ENCODE data around the gene DNAJC10.

DNAJC10 gene

GRCh38 chr2:182827182-182827879 is 111.3 kb downstream of the DNAJC10 start:
- Histone ChIP-seq H2AK5ac (ENCODE audit: low read length) (no peak overlapping the region), H2BK120ac (ENCODE audit: low read depth, low read length) (no peak overlapping the region), H3K79me1 (ENCODE audit: low read length) (no peaks in the 10 kb centered on the region), H3K9ac (ENCODE audit: low read length) (no peak overlapping the region), H3K4me2 (ENCODE audit: low read length) (no peak overlapping the region), H4K5ac (ENCODE audit: low read length) (no peak overlapping the region), H4K8ac (ENCODE audit: low read depth, low read length) (no peak overlapping the region), H3K79me2 (ENCODE audit: control insufficient read depth, insufficient read depth, low read length) (no peaks in the 10 kb centered on the region), H3K4me3 (ENCODE audit: low read length) (no peak overlapping the region), H3K27ac (ENCODE audit: low read depth, low read length) (no peak overlapping the region), H3K4me1 (ENCODE audit: control insufficient read depth, low read depth, low read length) (peaks cover 2% of the 10 kb centered on the region), H2BK5ac (ENCODE audit: low read length) (no peak overlapping the region), H3K56ac (ENCODE audit: low read length) (no peak overlapping the region), H3K23ac (ENCODE audit: low read length) (no peak overlapping the region), H3K27me3 (ENCODE audit: insufficient read depth, low read length, poor library complexity) (no peaks in the 10 kb centered on the region), H2BK15ac (replicated peaks; ENCODE audit: low read depth) (no peak overlapping the region), H3K18ac (ENCODE audit: low read length) (no peak overlapping the region), H3K36me3 (ENCODE audit: control insufficient read depth, insufficient read depth, low read length) (no peaks in the 10 kb centered on the region), H3K4ac (ENCODE audit: low read depth, low read length) (no peak overlapping the region)
- DNase-seq: no peak
- no CpG with 5 or more reads among the region's 2 CpGs for WGBS (ENCODE audit: extremely low coverage, insufficient coverage, low lambda C conversion rate)

- Histone ChIP-seq H3K23ac (ENCODE audit: low read length) (no peak overlapping the region), H3K18ac (ENCODE audit: low read length) (no peak overlapping the region), H3K4ac (ENCODE audit: low read depth, low read length) (no peak overlapping the region), H3K9ac (ENCODE audit: low read length) (no peak overlapping the region), H3K79me1 (ENCODE audit: low read length) (no peaks in the 10 kb centered on the region), H4K5ac (ENCODE audit: low read length) (no peak overlapping the region), H3K27me3 (ENCODE audit: insufficient read depth, low read length, poor library complexity) (no peaks in the 10 kb centered on the region), H3K4me2 (ENCODE audit: low read length) (no peak overlapping the region), H2BK120ac (ENCODE audit: low read depth, low read length) (no peak overlapping the region), H3K27ac (ENCODE audit: low read depth, low read length) (no peak overlapping the region), H2BK15ac (replicated peaks; ENCODE audit: low read depth) (no peak overlapping the region), H2BK5ac (ENCODE audit: low read length) (no peak overlapping the region), H3K4me3 (ENCODE audit: low read length) (no peak overlapping the region), H2AK5ac (ENCODE audit: low read length) (no peak overlapping the region), H3K79me2 (ENCODE audit: control insufficient read depth, insufficient read depth, low read length) (no peaks in the 10 kb centered on the region), H3K4me1 (ENCODE audit: control insufficient read depth, low read depth, low read length) (no peaks in the 10 kb centered on the region), H4K8ac (ENCODE audit: low read depth, low read length) (no peak overlapping the region), H3K36me3 (ENCODE audit: control insufficient read depth, insufficient read depth, low read length) (no peaks in the 10 kb centered on the region), H3K56ac (ENCODE audit: low read length) (no peak overlapping the region)
- DNase-seq: no peak
These were observed 115.0 kb downstream of the DNAJC10 start for GRCh38 chr2:182831101-182831500.

GRCh38 chr2:182831921-182832320 is 115.9 kb downstream of the DNAJC10 start:
- Histone ChIP-seq H3K4me1 (ENCODE audit: control insufficient read depth, low read depth, low read length) (no peaks in the 10 kb centered on the region), H3K27me3 (ENCODE audit: insufficient read depth, low read length, poor library complexity) (no peaks in the 10 kb centered on the region)

GRCh38 chr2:182833084-182833854 is 117.2 kb downstream of the DNAJC10 start:
- H3K56ac ChIP-seq (ENCODE audit: low read length): no peak overlapping the region
- H4K5ac ChIP-seq (ENCODE audit: low read length): no peak overlapping the region
- no peak overlapping the region for H3K23ac ChIP-seq (ENCODE audit: low read length)
- H3K79me1 ChIP-seq (ENCODE audit: low read length): no peaks in the 10 kb centered on the region
- H3K4ac ChIP-seq (ENCODE audit: low read depth, low read length): no peak overlapping the region
- no peaks in the 10 kb centered on the region for H3K4me1 ChIP-seq (ENCODE audit: control insufficient read depth, low read depth, low read length)
- no peak overlapping the region for H3K9ac ChIP-seq (ENCODE audit: low read length)
- no peak overlapping the region for H2BK120ac ChIP-seq (ENCODE audit: low read depth, low read length)
- H2AK5ac ChIP-seq (ENCODE audit: low read length): no peak overlapping the region
- H3K18ac ChIP-seq (ENCODE audit: low read length): no peak overlapping the region
- no CpG with 5 or more reads among the region's 9 CpGs for WGBS (ENCODE audit: extremely low coverage, insufficient coverage, low lambda C conversion rate)
- DNase-seq: no peak
- no peaks in the 10 kb centered on the region for H3K27me3 ChIP-seq (ENCODE audit: insufficient read depth, low read length, poor library complexity)
- no peak overlapping the region for H2BK5ac ChIP-seq (ENCODE audit: low read length)
- no peak overlapping the region for H3K4me2 ChIP-seq (ENCODE audit: low read length)
- no peaks in the 10 kb centered on the region for H3K79me2 ChIP-seq (ENCODE audit: control insufficient read depth, insufficient read depth, low read length)
- no peaks in the 10 kb centered on the region for H3K36me3 ChIP-seq (ENCODE audit: control insufficient read depth, insufficient read depth, low read length)
- no peak overlapping the region for H2BK15ac ChIP-seq (replicated peaks; ENCODE audit: low read depth)
- H3K4me3 ChIP-seq (ENCODE audit: low read length): no peak overlapping the region
- H4K8ac ChIP-seq (ENCODE audit: low read depth, low read length): no peak overlapping the region
- H3K27ac ChIP-seq (ENCODE audit: low read depth, low read length): no peak overlapping the region

More at GRCh38 chr2:182831921-182832320, 115.9 kb downstream of the DNAJC10 start:
- Histone ChIP-seq H3K27ac (ENCODE audit: low read depth, low read length) (no peak overlapping the region), H2BK120ac (ENCODE audit: low read depth, low read length) (no peak overlapping the region), H3K4me2 (ENCODE audit: low read length) (no peak overlapping the region), H2AK5ac (ENCODE audit: low read length) (no peak overlapping the region), H4K8ac (ENCODE audit: low read depth, low read length) (no peak overlapping the region), H3K4me3 (ENCODE audit: low read length) (no peak overlapping the region), H3K79me1 (ENCODE audit: low read length) (no peaks in the 10 kb centered on the region), H3K18ac (ENCODE audit: low read length) (no peak overlapping the region), H3K23ac (ENCODE audit: low read length) (no peak overlapping the region), H3K4ac (ENCODE audit: low read depth, low read length) (no peak overlapping the region), H4K5ac (ENCODE audit: low read length) (no peak overlapping the region), H3K56ac (ENCODE audit: low read length) (no peak overlapping the region), H2BK15ac (replicated peaks; ENCODE audit: low read depth) (no peak overlapping the region), H3K9ac (ENCODE audit: low read length) (no peak overlapping the region), H2BK5ac (ENCODE audit: low read length) (no peak overlapping the region), H3K79me2 (ENCODE audit: control insufficient read depth, insufficient read depth, low read length) (no peaks in the 10 kb centered on the region), H3K36me3 (ENCODE audit: control insufficient read depth, insufficient read depth, low read length) (no peaks in the 10 kb centered on the region)
- WGBS (ENCODE audit: extremely low coverage, insufficient coverage, low lambda C conversion rate): no CpG with 5 or more reads among the region's 3 CpGs
- no peak for DNase-seq

GRCh38 chr2:182834293-182834692 is 118.2 kb downstream of the DNAJC10 start:
- Histone ChIP-seq H2BK120ac (ENCODE audit: low read depth, low read length) (no peak overlapping the region), H3K79me2 (ENCODE audit: control insufficient read depth, insufficient read depth, low read length) (no peaks in the 10 kb centered on the region), H4K5ac (ENCODE audit: low read length) (no peak overlapping the region), H3K56ac (ENCODE audit: low read length) (no peak overlapping the region), H2BK5ac (ENCODE audit: low read length) (no peak overlapping the region), H3K18ac (ENCODE audit: low read length) (no peak overlapping the region), H3K4ac (ENCODE audit: low read depth, low read length) (no peak overlapping the region), H3K79me1 (ENCODE audit: low read length) (no peaks in the 10 kb centered on the region), H3K27ac (ENCODE audit: low read depth, low read length) (no peak overlapping the region), H3K23ac (ENCODE audit: low read length) (no peak overlapping the region), H3K4me2 (ENCODE audit: low read length) (no peak overlapping the region), H4K8ac (ENCODE audit: low read depth, low read length) (no peak overlapping the region), H3K9ac (ENCODE audit: low read length) (no peak overlapping the region), H3K36me3 (ENCODE audit: control insufficient read depth, insufficient read depth, low read length) (no peaks in the 10 kb centered on the region), H3K4me1 (ENCODE audit: control insufficient read depth, low read depth, low read length) (no peaks in the 10 kb centered on the region), H3K27me3 (ENCODE audit: insufficient read depth, low read length, poor library complexity) (no peaks in the 10 kb centered on the region), H3K4me3 (ENCODE audit: low read length) (no peak overlapping the region), H2BK15ac (replicated peaks; ENCODE audit: low read depth) (no peak overlapping the region), H2AK5ac (ENCODE audit: low read length) (no peak overlapping the region)
- no CpG with 5 or more reads among the region's 1 CpG for WGBS (ENCODE audit: extremely low coverage, insufficient coverage, low lambda C conversion rate)
- DNase-seq: no peak
